Tibial nerve (tissue), 4 donors: Measurements from ENCODE around the gene CDH11.

Experiments used
- EP300 ChIP-seq, 2 donors: sonication (generic); formaldehyde crosslinking; IDR thresholded peaks; one replicate each; pipeline ENCODE4 v1.6.1; 2017; ENCODE audit warnings: antibody characterized with exemption in 2 of 2, mild to moderate bottlenecking in 1 of 2
- POLR2A ChIP-seq, 2 donors: fragments of 450-650 bp; IDR thresholded peaks; one replicate each; pipeline ENCODE4 v1.6.1; 2017; ENCODE audit warnings: antibody characterized with exemption in 2 of 2, mild to moderate bottlenecking in 2 of 2, moderate library complexity in 2 of 2
- TF ChIP-seq, protein P1 (sequence below), 5 experiments: fragments of 200-600 bp in 3 of 5; fragments of 450-650 bp in 2 of 5; sonication (generic) in 3 of 5; IDR thresholded peaks; one replicate each; pipeline ENCODE4 v1.5.1; 2016 to 2019; ENCODE audit warnings: antibody characterized with exemption in 5 of 5, mild to moderate bottlenecking in 3 of 5, moderate library complexity in 2 of 5

DNA sequence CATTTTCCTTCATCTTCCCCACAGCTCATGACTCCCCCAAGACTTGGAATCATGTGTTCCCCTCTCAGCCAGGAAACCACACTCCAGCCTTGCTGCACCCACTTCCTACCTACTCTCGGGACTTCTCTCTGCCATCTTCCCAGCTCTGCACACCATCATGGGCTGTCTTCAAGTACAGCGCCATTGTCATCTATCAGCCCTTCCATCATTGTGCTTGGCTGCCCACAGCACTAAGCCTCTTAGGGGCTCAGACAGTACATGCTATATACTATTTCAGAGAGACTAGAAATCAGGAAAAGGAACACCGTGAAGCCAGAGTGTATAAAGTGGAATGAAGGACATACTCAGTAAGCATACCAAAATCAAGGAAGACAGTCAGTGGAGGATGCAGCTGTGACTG is 64.7 kb downstream of the CDH11 start:
- TF ChIP-seq, protein P1, sequence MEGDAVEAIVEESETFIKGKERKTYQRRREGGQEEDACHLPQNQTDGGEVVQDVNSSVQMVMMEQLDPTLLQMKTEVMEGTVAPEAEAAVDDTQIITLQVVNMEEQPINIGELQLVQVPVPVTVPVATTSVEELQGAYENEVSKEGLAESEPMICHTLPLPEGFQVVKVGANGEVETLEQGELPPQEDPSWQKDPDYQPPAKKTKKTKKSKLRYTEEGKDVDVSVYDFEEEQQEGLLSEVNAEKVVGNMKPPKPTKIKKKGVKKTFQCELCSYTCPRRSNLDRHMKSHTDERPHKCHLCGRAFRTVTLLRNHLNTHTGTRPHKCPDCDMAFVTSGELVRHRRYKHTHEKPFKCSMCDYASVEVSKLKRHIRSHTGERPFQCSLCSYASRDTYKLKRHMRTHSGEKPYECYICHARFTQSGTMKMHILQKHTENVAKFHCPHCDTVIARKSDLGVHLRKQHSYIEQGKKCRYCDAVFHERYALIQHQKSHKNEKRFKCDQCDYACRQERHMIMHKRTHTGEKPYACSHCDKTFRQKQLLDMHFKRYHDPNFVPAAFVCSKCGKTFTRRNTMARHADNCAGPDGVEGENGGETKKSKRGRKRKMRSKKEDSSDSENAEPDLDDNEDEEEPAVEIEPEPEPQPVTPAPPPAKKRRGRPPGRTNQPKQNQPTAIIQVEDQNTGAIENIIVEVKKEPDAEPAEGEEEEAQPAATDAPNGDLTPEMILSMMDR (IDR thresholded peaks at IDR 0.05), result no peak
- TF ChIP-seq EP300 (IDR thresholded peaks at IDR 0.05) (no peak), POLR2A (IDR thresholded peaks at IDR 0.05) (no peak)
